Measurements from ENCODE around the gene IKZF5.

IKZF5 gene

DNA sequence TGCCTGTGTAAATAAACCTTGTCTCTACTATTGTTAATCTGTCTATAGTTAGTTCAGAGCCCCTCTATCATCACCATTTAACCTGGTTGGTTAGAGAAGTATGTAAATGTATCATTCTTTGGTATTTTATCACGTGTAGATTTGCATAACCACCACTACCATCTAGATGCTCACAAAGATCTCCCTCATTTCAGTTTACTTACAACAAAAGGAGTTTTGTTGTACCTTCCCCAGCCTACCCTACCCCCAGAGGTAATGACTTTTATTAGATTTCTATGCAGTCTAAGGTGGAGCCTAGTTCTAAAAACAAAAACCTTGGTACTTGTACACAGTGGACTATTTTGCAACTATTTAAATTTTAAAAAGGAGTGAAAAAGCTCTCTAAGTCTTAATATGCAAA, 17.7 kb upstream of the IKZF5 start (continued):
- TF ChIP-seq, protein P1, sequence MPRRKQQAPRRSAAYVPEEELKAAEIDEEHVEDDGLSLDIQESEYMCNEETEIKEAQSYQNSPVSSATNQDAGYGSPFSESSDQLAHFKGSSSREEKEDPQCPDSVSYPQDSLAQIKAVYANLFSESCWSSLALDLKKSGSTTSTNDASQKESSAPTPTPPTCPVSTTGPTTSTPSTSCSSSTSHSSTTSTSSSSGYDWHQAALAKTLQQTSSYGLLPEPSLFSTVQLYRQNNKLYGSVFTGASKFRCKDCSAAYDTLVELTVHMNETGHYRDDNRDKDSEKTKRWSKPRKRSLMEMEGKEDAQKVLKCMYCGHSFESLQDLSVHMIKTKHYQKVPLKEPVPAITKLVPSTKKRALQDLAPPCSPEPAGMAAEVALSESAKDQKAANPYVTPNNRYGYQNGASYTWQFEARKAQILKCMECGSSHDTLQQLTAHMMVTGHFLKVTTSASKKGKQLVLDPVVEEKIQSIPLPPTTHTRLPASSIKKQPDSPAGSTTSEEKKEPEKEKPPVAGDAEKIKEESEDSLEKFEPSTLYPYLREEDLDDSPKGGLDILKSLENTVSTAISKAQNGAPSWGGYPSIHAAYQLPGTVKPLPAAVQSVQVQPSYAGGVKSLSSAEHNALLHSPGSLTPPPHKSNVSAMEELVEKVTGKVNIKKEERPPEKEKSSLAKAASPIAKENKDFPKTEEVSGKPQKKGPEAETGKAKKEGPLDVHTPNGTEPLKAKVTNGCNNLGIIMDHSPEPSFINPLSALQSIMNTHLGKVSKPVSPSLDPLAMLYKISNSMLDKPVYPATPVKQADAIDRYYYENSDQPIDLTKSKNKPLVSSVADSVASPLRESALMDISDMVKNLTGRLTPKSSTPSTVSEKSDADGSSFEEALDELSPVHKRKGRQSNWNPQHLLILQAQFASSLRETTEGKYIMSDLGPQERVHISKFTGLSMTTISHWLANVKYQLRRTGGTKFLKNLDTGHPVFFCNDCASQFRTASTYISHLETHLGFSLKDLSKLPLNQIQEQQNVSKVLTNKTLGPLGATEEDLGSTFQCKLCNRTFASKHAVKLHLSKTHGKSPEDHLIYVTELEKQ (tag by site-specific recombination; IDR thresholded peaks at IDR 0.05; ENCODE audit: borderline replicate concordance), result no peak
- TF ChIP-seq, protein P2, sequence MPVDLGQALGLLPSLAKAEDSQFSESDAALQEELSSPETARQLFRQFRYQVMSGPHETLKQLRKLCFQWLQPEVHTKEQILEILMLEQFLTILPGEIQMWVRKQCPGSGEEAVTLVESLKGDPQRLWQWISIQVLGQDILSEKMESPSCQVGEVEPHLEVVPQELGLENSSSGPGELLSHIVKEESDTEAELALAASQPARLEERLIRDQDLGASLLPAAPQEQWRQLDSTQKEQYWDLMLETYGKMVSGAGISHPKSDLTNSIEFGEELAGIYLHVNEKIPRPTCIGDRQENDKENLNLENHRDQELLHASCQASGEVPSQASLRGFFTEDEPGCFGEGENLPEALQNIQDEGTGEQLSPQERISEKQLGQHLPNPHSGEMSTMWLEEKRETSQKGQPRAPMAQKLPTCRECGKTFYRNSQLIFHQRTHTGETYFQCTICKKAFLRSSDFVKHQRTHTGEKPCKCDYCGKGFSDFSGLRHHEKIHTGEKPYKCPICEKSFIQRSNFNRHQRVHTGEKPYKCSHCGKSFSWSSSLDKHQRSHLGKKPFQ (tag by site-specific recombination; IDR thresholded peaks at IDR 0.05), result no peak
- no peak for TF ChIP-seq ZNF10 (tag by site-specific recombination; IDR thresholded peaks at IDR 0.05)
- TF ChIP-seq ZNF843 (tag by site-specific recombination; IDR thresholded peaks at IDR 0.05), result no peak
- TF ChIP-seq ZNF23 (tag by site-specific recombination; IDR thresholded peaks at IDR 0.05; ENCODE audit: borderline replicate concordance), result no peak
- TF ChIP-seq GLI2 (tag by site-specific recombination; IDR thresholded peaks at IDR 0.05; ENCODE audit: borderline replicate concordance, low read depth), result no peak
- TF ChIP-seq, protein P3, sequence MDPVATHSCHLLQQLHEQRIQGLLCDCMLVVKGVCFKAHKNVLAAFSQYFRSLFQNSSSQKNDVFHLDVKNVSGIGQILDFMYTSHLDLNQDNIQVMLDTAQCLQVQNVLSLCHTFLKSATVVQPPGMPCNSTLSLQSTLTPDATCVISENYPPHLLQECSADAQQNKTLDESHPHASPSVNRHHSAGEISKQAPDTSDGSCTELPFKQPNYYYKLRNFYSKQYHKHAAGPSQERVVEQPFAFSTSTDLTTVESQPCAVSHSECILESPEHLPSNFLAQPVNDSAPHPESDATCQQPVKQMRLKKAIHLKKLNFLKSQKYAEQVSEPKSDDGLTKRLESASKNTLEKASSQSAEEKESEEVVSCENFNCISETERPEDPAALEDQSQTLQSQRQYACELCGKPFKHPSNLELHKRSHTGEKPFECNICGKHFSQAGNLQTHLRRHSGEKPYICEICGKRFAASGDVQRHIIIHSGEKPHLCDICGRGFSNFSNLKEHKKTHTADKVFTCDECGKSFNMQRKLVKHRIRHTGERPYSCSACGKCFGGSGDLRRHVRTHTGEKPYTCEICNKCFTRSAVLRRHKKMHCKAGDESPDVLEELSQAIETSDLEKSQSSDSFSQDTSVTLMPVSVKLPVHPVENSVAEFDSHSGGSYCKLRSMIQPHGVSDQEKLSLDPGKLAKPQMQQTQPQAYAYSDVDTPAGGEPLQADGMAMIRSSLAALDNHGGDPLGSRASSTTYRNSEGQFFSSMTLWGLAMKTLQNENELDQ (tag by site-specific recombination; IDR thresholded peaks at IDR 0.05; ENCODE audit: low read depth), result no peak
- TF ChIP-seq MYNN (tag by site-specific recombination; IDR thresholded peaks at IDR 0.05; ENCODE audit: borderline replicate concordance), result no peak

DNA sequence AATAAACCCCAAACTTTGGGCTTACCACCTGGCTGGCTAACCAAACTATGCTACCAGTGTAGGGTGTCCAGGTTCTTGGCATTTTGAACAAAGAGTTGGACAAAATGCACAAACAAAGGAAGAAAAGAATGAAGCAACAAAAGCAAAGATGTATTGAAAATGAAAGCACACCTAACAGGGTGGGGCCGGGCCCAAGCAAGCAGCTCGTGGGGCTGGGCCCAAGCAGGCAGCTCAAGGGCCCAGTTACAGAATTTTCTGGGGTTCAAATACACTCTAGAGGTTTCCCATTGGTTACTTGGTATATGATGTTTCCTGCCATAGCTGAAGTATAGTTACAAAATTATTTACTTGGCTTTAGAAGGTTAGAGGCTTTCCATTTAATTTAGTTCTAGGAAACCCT, 15.9 kb upstream of the IKZF5 start:
- H3K9me3 ChIP-seq (ENCODE audit: control insufficient read depth, insufficient read depth, low read depth, low read length), result no peaks in the 10 kb centered on the region
- no peak for TF ChIP-seq ZNF621 (tag by site-specific recombination; IDR thresholded peaks at IDR 0.05)
- no peak for TF ChIP-seq ZNF76 (tag by site-specific recombination; IDR thresholded peaks at IDR 0.05; ENCODE audit: borderline replicate concordance, low read depth)
- TF ChIP-seq GLIS2 (tag by site-specific recombination; IDR thresholded peaks at IDR 0.05), result no peak
- TF ChIP-seq ZNF155 (tag by site-specific recombination; IDR thresholded peaks at IDR 0.05), result no peak
- TF ChIP-seq, protein P4, sequence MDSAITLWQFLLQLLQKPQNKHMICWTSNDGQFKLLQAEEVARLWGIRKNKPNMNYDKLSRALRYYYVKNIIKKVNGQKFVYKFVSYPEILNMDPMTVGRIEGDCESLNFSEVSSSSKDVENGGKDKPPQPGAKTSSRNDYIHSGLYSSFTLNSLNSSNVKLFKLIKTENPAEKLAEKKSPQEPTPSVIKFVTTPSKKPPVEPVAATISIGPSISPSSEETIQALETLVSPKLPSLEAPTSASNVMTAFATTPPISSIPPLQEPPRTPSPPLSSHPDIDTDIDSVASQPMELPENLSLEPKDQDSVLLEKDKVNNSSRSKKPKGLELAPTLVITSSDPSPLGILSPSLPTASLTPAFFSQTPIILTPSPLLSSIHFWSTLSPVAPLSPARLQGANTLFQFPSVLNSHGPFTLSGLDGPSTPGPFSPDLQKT (IDR thresholded peaks at IDR 0.05; ENCODE audit: borderline replicate concordance, low read depth, low read length), result no peak
- TF ChIP-seq ZFP41 (tag by site-specific recombination; IDR thresholded peaks at IDR 0.05; ENCODE audit: borderline replicate concordance), result no peak
- TF ChIP-seq ZNF335 (tag by site-specific recombination; conservative IDR thresholded peaks at IDR 0.05), result no peak
- no peak for TF ChIP-seq ZSCAN23 (tag by site-specific recombination; IDR thresholded peaks at IDR 0.05)
- no peak for TF ChIP-seq ZFP3 (tag by site-specific recombination; IDR thresholded peaks at IDR 0.05; ENCODE audit: low read depth)
- TF ChIP-seq ZNF791 (tag by site-specific recombination; IDR thresholded peaks at IDR 0.05), result no peak
- TF ChIP-seq ZNF416 (tag by site-specific recombination; IDR thresholded peaks at IDR 0.05), result no peak
- TF ChIP-seq, protein P5, sequence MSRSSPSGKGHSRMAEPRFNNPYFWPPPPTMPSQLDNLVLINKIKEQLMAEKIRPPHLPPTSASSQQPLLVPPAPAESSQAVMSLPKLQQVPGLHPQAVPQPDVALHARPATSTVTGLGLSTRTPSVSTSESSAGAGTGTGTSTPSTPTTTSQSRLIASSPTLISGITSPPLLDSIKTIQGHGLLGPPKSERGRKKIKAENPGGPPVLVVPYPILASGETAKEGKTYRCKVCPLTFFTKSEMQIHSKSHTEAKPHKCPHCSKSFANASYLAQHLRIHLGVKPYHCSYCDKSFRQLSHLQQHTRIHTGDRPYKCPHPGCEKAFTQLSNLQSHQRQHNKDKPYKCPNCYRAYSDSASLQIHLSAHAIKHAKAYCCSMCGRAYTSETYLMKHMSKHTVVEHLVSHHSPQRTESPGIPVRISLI (tag by site-specific recombination; IDR thresholded peaks at IDR 0.05), result no peak
- no peak for TF ChIP-seq ZNF785 (tag by site-specific recombination; IDR thresholded peaks at IDR 0.05)
- no peak for TF ChIP-seq ZNF404 (tag by site-specific recombination; IDR thresholded peaks at IDR 0.05)
- TF ChIP-seq ZNF677 (tag by site-specific recombination; IDR thresholded peaks at IDR 0.05), result no peak
- ChIA-PET CTCF (interaction anchor here (1.0 kb wide), 1 partner anchor 11 kb away, joined by 3 read pairs; no protein-coding TSS in a partner anchor), POLR2A (no interaction called here)
- H3K27ac ChIP-seq (ENCODE audit: extremely low read depth, low read depth, low read length), result no peak overlapping the region
- H3K4me1 ChIP-seq (ENCODE audit: control insufficient read depth, insufficient read depth, low read length), result peaks cover 4% of the 10 kb centered on the region
- H3K4me3 ChIP-seq (ENCODE audit: low read depth, low read length), result no peak overlapping the region
- H3K36me3 ChIP-seq (ENCODE audit: control insufficient read depth in 2 of 2, insufficient read depth in 1 of 2, low read length in 2 of 2), result no peaks in the 10 kb centered on the region; a peak in 1 of 3 replicates

Measured in HEK293 (cell line).